GM19397 (cell line): ENCODE measurements around the gene NTN5.
"Not testable (repeated sequence)": the region's sequence is repeated elsewhere in the genome, so short reads cannot be mapped to it uniquely, and the experiment has no call there.

Source experiments
- ATAC-seq: cut with Tn5 transposase; IDR thresholded peaks from one replicate; pipeline ENCODE4 v1.9.1; 2021; ENCODE audit warnings: mild to moderate bottlenecking, moderate library complexity; ENCODE audit not compliant: unreplicated experiment

Gene NTN5

GRCh38 chr19:48696353-48697010 lies 23.7 kb upstream of the NTN5 start:
- ATAC-seq: no peak

DNA sequence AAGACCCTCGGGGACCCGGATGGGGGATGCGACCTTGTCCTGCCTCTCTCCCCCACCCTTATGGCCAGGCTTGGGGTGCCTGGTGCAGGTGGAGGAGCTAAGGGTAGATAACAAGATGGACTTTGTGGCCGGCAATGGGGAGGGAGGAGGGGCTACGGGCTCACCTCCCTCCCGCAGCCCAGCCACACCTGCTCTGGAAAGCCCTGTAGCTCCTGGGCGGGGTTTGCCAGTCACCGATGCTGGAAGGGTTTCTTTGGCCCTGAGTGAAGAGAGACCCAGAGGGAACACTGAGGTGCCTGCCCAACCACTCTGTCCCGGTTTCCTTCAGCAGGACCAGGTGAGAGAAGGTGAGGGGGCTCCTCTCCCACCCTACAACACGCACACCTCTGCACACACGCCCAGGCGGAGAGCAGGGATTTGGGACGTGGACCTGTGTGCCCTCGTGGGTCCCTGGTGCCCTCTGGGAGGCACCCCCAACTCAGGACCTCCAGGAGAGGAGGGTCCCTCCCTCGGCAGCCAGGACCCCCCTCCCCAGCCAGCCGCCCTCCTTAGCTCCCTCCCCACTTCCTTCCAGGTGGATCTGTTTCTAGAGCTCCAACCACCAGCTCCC lies 23.0 kb upstream of the NTN5 start, which contains the start of gene FUT2:
Gene FUT2, plus strand, starts transcription at position 229 of the 610 bp plus-strand sequence. CDS start 6,986 bp downstream, outside the sequence.
- no peak for ATAC-seq

DNA sequence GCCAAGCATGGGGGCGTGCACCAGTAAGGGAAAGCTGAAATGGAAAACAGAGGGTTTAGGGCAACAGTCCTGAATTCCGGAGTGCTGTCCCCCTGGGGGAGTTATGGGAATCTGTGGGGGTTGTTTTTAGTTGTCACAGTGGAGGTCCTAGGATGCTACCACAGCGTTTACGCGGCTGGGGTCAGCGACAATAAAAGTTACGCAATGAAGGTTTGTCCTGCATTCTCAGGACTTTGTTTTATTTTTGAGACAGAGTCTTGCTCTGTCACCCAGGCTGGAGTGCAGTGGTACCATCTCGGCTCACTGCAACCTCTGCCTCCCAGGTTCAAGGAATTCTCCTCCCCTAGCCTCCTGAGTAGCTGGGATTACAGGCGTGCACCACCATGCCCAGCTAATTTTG lies 20.8 kb upstream of the NTN5 start:
- not testable (repeated sequence) for ATAC-seq

DNA sequence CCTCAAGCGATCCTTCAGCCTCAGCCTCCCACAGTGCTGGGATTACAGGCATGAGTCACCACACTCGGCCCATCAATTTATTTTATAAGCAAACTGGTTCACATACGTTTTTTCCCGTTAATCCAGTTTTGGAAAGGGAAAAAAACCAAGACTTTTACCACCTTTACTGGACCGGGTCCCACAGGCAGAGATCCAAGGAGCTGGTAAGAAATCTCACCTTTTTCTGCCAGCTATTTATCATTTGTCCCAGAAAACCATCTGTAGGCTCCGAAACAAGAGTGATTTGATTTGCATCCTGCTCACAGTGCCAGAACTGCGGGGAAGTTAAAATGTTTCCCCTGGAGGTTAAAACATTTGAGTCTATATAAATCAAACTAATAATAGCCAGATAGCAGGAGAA lies 16.6 kb upstream of the NTN5 start:
- ATAC-seq: no peak

- ATAC-seq: no peak
Observed at GRCh38 chr19:48687776-48688175, 15.0 kb upstream of the NTN5 start.

- not testable (repeated sequence) for ATAC-seq
Observed at GRCh38 chr19:48686637-48687036, 13.8 kb upstream of the NTN5 start.

DNA sequence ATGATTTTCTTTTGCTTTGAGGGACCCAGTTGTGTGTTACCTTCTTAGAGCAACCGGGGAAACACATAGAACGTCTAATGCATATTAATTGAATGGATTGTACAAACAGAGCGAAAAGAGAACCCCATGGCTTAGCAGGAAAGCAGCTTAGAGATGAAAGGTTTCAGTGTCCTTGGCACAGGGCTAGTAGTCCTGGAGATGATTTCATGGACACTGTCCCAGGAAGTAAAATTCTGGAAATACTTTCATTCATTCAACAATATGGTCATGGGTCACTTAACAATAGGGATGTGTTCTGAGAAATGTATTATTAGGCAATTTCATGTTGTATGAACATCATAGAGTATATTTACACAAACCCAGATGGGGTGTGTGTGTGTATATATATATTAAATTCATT lies 13.3 kb upstream of the NTN5 start:
- ATAC-seq: no peak

- no peak for ATAC-seq
Observed at GRCh38 chr19:48685583-48685982, 12.8 kb upstream of the NTN5 start.

DNA sequence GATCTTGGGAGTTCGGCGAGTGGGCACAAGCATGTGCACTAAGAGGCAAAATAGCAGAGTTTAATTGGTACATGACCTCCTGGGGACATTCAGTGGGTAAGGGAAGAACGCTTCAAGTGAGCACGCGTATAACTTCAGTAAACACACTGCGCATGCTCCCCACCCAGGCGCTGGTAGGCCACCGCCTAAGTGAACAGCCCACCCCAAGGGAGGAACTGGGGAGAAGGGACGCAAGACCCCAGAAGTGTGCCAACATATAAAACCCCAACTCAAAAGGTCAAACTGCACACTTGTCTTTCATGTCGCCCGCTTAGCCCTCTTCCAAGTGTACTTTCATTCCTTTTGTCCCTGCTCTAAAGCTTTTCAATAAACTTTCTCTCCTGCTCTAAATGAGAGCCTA lies 10.5 kb upstream of the NTN5 start:
- no peak for ATAC-seq

- no peak for ATAC-seq
Observed at GRCh38 chr19:48681127-48681470, 8.3 kb upstream of the NTN5 start.

DNA sequence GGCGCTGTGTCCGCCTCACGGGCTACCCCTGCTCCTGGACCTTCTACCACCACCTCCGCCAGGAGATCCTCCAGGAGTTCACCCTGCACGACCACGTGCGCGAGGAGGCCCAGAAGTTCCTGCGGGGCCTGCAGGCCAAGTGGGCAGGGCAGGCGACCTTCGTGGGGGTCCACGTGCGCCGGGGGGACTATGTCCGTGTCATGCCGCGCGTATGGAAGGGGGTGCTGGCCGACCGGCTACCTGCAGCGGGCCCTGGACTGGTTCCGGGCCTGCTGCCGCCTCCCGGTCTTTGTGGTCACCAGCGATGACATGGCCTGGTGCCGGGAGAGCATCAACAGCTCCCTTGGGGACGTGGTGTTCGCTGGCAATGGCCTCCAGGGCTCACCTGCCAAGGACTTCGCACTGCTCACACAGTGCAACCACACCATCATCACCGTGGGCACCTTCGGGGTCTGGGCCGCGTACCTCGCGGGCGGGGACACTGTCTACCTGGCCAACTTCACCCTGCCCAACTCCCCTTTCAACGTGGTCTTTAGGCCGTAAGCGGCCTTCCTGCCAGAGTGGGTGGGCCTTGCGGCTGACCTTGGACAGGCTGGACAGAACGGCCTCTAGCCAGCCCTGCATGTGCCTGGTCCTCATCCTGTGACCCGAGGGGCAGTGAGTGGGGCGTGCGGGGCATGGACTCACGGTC lies 7.8 kb upstream of the NTN5 start:
- no peak for ATAC-seq

DNA sequence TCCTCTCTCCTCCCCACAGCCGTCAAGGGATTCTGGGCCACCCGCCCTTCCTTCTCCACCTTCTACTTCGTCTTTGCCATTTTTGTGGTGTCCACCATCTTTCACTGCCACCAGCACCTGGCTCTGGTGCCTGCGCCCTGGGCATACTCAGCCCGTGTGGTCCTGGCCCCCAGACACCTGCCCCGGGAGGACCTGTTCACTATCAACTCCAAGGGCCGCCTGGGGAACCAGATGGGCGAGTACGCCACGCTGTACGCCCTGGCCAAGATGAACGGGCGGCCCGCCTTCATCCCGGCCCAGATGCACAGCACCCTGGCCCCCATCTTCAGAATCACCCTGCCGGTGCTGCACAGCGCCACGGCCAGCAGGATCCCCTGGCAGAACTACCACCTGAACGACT lies 7.2 kb upstream of the NTN5 start:
- ATAC-seq: not testable (repeated sequence)

GRCh38 chr19:48678201-48678600 lies 5.4 kb upstream of the NTN5 start:
- ATAC-seq: no peak

DNA sequence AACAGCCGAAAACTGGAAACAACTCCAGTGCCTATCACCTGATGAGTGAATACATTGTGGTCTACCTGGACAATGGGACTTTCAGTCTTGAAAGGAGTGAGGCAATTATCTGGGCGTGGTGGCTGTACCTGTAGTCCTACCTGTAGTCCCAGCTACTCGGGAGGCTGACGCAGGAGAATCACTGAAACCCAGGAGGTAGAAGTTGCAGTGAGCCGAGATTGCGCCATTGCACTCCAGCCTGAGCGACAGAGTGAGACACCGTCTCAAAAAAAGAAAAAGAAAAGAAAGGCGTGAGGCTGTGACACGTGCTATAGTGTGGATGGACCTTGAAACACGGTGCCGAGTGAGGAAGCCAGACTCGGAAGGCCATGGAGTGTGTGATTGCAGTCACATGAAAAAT lies 4.1 kb upstream of the NTN5 start:
- no peak for ATAC-seq

DNA sequence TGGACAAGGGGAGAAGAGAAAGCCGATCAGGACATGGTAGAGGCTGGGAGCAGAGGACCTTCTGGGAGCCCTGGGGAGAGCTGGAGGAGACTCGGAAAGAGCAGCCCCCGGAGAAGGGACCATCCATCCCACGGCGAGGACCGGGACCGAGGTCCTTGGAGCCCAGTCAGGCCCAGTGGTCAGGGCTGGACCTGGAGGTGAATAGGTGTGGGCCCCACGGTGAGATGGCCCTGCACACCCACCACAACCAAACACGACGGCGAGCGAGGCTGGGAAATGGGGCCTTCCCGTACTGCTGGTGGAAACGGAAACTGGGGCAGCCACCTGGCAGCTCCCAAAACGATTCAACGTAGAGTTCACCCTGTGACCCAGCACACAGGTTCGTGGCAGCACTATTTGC lies 3.7 kb upstream of the NTN5 start:
- no peak for ATAC-seq

DNA sequence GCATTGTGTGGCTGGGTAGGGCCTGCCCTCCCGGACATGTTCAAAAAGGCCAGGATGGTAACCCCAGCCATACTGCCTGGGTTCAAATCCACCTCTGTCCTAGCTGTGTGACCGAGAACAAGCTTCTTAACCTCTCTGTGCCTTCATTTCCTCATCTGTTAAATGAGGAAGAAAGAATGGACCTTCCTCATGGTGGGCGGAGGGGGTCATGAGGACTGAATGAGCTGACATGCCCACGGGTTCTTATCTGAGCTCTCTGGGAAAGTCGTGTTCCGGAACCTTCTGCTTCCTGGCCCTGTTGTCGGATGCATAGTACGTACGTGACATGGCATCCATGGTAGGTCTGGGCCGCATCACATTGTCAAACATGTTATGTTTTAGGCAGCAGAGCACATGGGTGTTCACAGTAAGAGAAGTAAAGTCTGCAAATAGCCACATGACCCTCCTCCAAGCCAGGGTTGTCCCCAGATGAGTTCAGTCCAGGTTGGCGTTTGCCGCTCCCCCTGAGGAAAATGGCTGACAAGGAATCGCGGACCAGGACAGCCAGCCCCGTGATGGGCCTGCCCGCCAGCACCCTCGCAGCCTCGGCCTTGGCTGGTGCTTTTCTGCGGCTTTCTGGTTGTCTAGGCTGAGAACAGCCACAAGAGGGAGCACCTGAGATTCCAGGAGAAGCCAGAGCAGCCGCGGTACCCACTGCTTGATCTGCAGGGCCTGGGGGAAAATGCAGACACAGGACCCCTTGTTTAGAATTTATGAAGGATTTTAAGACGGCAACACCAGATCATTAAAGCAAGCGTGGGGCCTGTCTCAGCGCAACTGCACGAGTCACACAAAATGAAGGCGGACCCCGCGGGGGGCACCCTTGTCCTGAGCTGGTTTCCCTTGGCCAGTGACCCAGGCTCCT lies 2.4 kb upstream of the NTN5 start:
- ATAC-seq: no peak

- no peak for ATAC-seq
Observed at GRCh38 chr19:48674216-48674809, 1.5 kb upstream of the NTN5 start.

DNA sequence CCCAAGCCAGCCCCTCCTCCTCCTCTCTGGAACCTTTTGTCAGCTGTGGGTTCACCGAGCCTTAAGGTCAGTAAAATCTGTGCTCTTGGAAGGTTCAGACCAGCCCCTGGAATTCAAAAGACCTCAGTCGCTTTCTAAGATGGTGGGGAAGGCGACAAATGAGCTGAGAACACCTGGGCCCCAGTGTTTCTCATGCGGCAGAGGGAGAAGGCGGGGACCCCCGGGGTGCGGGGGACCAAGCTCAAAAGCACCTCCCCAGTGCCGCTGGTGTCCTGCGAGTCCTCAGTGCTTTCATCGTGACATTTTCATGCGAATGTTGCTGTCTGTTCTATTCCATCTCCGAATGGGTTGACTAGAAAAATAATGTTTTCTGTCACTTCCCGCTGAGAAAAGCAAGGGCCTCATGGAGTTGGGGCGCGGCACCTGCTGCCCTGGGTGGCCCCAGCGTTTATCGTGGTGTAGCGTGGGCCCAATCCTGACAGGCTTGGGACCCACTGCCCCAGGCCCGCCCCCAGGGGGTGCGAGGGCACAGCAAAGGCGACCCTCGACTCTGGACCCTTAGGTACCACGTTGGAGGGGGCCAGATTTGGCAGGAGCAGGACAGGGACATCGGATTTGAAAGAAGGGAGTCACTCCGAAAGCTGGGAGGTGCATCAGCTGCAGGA lies 751 bp upstream of the NTN5 start:
- ATAC-seq: no peak

DNA sequence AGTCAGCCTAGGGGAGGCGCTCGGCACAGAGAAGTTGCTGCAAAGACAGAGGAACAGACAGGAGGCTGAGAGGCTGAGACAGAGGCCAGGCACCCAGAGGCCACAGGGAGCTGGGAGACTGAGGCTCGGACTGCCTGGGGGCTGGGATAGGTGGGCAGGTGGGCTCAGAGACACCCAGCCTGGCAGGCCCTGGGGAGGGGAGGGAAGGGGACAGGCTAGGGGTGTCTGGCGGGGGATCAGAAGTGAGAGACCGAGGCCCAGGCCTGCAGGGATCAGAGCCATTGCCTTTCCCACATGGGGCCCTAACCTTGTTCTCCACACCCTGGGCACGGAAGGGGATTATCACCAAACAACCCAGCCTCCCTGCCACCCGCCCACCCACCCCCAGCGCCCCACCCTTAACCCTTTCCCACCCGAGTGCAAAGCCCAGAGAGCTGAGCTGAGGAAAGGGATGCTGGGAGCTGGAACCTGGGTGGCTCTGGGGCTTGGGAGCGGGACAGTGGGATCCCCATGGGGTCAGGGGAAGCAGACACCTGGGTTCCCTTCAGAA lies 1.3 kb downstream of the NTN5 start:
- ATAC-seq: no peak
